Measurements from ENCODE around the gene MLLT6. TPM values are rescaled to one million over a fixed set of nuclear protein-coding genes. Genes with fewer than 3 reads are reported as not detected.

The MLLT6 gene
- total and polyA plus RNA-seq, 2 of the 13 experiments (the other 11 are each of a cell fraction or from before 2014, with no cell fraction given): 50.7 to 69.5 TPM

- TF ChIP-seq, protein P1, sequence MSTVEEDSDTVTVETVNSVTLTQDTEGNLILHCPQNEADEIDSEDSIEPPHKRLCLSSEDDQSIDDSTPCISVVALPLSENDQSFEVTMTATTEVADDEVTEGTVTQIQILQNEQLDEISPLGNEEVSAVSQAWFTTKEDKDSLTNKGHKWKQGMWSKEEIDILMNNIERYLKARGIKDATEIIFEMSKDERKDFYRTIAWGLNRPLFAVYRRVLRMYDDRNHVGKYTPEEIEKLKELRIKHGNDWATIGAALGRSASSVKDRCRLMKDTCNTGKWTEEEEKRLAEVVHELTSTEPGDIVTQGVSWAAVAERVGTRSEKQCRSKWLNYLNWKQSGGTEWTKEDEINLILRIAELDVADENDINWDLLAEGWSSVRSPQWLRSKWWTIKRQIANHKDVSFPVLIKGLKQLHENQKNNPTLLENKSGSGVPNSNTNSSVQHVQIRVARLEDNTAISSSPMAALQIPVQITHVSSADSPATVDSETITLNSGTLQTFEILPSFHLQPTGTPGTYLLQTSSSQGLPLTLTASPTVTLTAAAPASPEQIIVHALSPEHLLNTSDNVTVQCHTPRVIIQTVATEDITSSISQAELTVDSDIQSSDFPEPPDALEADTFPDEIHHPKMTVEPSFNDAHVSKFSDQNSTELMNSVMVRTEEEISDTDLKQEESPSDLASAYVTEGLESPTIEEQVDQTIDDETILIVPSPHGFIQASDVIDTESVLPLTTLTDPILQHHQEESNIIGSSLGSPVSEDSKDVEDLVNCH (CRISPR knock-in tag; IDR thresholded peaks at IDR 0.05): no peak
- TF ChIP-seq TAF1 (CRISPR knock-in tag; IDR thresholded peaks at IDR 0.05) (no peak), DRAP1 (CRISPR knock-in tag; IDR thresholded peaks at IDR 0.05) (peak; percentile 75), ARNT2 (CRISPR knock-in tag; IDR thresholded peaks at IDR 0.05; ENCODE audit: low read depth) (peak; percentile 59; the same call in 1 of the 2 replicates), ZEB1 (IDR thresholded peaks at IDR 0.05; ENCODE audit: insufficient replicate concordance, low read depth) (no peak), NR1H2 (CRISPR knock-in tag; IDR thresholded peaks at IDR 0.05; ENCODE audit: borderline replicate concordance, low read depth) (no peak), IKZF1 (IDR thresholded peaks at IDR 0.05) (no peak), ZFP90 (CRISPR knock-in tag; IDR thresholded peaks at IDR 0.05; ENCODE audit: borderline replicate concordance) (peak; percentile 90), ZNF362 (CRISPR knock-in tag; IDR thresholded peaks at IDR 0.05; ENCODE audit: borderline replicate concordance) (peak; percentile 52; the same call in 1 of the 2 replicates), CCAR2 (optimal IDR thresholded peaks at IDR 0.05; ENCODE audit: low read depth, low read length) (no peak), CHCHD3 (CRISPR knock-in tag; IDR thresholded peaks at IDR 0.05) (no peak), ZNF615 (CRISPR knock-in tag; IDR thresholded peaks at IDR 0.05; ENCODE audit: borderline replicate concordance) (0 out of 2 replicates have a peak, but pooled peaks have one; percentile 62), RFX1 (IDR thresholded peaks at IDR 0.05) (no peak), ZNF337 (CRISPR knock-in tag; IDR thresholded peaks at IDR 0.05; ENCODE audit: borderline replicate concordance, low read depth) (peak; percentile 63; the same call in 1 of the 2 replicates), JUND (CRISPR knock-in tag; IDR thresholded peaks at IDR 0.05) (peak; percentile 69; the same call in 1 of the 2 replicates), MTF2 (CRISPR knock-in tag; IDR thresholded peaks at IDR 0.05; ENCODE audit: borderline replicate concordance) (no peak), ZNF557 (CRISPR knock-in tag; IDR thresholded peaks at IDR 0.05) (no peak), POGZ (CRISPR knock-in tag; IDR thresholded peaks at IDR 0.05) (peak; percentile 62), ZFY (CRISPR knock-in tag; IDR thresholded peaks at IDR 0.05) (peak; percentile 62), PPARG (CRISPR knock-in tag; conservative IDR thresholded peaks at IDR 0.05) (peak; percentile 63; the same call in 1 of the 2 replicates), ZNF546 (CRISPR knock-in tag; conservative IDR thresholded peaks at IDR 0.05) (no peak), ZNF10 (CRISPR knock-in tag; IDR thresholded peaks at IDR 0.05; ENCODE audit: borderline replicate concordance, low read depth) (no peak), ZNF253 (CRISPR knock-in tag; IDR thresholded peaks at IDR 0.05; ENCODE audit: borderline replicate concordance) (no peak), TFE3 (CRISPR knock-in tag; IDR thresholded peaks at IDR 0.05) (peak; percentile 25; the same call in 1 of the 2 replicates)
- TF ChIP-seq, protein P2, sequence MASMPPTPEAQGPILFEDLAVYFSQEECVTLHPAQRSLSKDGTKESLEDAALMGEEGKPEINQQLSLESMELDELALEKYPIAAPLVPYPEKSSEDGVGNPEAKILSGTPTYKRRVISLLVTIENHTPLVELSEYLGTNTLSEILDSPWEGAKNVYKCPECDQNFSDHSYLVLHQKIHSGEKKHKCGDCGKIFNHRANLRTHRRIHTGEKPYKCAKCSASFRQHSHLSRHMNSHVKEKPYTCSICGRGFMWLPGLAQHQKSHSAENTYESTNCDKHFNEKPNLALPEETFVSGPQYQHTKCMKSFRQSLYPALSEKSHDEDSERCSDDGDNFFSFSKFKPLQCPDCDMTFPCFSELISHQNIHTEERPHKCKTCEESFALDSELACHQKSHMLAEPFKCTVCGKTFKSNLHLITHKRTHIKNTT (CRISPR knock-in tag; IDR thresholded peaks at IDR 0.05): no peak
Observed at GRCh38 chr17:38663125-38663751, 41.8 kb upstream of the MLLT6 start (continued).

Data from HepG2 (cell line).